Activated gamma-delta T cell treated with anti-CD3 and anti-CD28 coated beads, Interleukin-2, amount 50 U/mL, for 16 hours (primary cell): ENCODE data around the gene MED23.

Experiments
- DNase-seq: peaks from one replicate; pipeline ENCODE4 v3.0.0-alpha.2; 2020; ENCODE audit warnings: low read depth

The MED23 gene

DNA sequence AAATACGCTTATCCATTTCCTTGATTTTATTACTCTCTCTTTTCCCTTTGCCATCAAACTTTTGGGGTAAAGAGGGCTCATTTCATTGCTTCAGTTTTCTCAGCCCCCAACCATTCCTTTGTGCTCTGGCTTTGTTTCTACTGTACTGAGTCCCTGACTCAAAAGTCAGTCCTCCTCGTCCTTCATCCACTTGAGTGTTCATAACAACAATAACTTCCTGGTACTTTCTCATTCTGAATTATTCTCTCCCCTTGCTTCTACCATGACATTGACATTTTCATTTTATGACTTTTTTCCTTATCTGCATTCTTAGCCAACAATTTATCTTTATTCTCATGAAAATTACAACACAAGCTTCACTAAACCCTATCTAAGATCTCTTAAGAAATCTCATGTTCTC, 10.0 kb upstream of the MED23 start:
- DNase-seq: no peak

- DNase-seq: no peak
Measured at GRCh38 chr6:131636880-131637792, 9.1 kb upstream of the MED23 start, which contains the start of gene ENPP3. Gene ENPP3, plus strand, starts transcription at chr6:131637302. Its CDS starts 83 bp downstream, at chr6:131637385.

DNA sequence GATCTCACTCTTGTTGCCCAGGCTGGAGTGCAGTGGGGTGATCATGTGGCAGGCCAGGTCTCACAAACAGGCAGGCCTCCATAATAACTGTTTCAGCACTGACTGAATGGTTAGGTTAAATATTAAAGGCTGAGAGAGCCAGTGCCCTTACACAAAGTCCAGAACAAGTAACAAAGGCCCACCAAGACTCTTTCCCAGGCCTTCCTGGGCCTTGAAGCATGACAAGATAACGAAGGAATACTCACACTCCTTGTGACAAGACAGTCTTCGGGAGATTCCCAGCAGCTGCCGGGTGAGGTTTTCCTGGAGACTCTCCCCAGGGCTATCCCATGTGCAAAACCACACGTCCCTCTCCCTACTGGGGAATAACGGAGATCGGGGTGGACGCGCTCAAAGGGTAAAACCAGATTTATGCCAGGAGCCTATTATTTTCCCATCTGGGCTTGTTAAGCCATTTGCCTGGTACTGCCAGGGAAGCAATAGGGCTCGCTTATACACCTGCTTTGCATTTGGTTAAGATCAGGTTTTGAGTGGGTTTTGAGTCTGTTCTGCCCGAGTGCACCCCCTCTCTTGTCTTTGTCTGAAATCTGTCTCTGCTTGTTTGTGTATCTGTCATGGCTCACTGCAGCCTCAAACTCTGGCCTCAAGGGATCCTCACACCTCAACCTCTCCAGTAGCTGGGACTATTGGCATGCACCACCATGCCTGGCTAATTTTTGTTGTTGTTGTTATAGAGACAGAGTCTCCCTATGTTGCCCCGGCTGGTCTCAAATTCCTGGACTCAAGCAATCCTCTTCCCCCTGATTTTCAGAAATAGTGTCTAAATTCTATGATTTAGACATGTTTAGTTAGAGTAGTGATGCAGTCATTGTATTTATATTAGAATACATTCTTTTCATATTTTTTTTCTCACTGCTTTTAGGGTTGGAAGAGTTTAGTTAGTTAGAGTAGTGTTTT, 7.6 kb upstream of the MED23 start:
- DNase-seq: no peak

DNA sequence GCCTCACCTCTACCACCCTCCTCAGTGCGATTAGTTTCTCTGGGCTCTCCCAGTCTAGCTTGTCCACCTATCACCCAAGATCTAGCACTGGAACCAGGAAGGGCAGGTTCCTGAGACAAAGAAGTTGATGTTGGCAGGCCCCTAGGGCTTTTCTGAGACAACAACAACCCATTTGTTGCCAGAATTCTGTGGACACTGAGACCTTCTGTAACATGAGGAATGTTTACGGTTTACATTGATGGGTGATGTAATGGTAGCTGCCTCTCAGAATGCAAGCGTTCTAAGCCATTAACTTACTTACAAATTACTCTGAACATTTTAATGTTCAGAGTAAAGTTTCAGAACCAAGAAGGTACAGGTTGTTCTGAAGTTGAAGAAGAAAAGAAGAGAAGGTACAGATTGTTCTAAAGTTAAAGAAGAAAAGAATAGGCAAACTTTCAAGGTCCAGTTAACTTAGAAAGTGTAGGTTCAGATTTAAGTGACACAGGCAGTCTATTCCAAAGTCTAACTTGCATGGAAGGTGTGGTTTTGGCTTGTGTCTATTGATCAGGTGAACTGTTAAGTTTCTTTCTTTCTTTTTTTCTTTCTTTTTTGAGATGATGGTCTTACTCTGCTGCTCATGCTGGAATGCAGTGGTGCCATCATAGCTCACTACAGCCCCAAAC, 3.7 kb upstream of the MED23 start:
- no peak for DNase-seq

- no peak for DNase-seq
Measured at GRCh38 chr6:131629651-131630050, 1.6 kb upstream of the MED23 start.

- DNase-seq: no peak
Measured at GRCh38 chr6:131628726-131629125, 684 bp upstream of the MED23 start.

DNA sequence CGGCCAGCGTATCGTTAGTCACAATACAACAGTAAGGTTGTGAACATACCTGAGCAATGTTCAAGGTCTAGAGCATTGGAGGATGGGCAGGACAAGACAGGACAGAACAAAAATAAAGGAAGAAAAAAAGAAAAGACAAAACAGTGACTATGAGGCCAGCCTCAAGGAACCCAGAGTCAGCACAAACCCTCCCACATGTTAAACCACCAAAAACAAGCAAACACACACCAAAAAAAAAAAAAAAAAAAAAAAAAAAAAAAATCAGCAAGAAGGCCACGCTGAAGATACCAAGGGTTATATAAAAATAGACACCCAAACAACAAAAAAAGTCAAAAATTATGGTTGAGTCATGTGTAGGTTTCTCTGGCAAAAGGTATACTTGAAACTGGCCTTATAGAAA, 12.8 kb downstream of the MED23 start:
- no peak for DNase-seq

DNA sequence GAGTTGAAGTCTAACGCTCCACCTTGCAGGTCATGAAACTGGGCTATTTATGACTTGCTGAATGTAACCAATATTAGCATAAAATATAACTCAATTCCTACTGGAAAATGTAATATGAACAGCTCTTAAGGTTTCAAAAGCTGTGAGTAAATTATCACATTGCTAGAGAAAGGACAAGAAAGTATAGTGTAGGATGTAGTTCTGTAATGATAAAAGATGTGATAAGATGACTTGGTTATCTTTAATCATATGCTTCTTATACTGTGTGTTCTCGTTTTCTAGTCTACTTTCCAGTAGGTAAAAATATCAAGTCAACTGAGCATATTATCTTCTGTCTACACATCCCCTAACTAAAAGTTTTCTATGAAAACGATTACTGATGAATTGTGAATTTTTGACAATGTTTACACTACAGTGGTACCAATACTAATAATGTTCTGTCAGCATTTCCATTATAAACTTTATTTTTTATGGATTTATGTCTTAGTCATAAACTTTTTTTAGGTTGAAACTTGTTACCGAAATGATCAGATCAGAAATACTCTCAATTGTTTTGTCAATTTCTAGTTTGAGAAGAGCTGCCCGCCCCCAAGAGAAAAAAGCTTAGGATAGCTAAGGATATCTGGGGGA, 14.6 kb downstream of the MED23 start:
- no peak for DNase-seq

- no peak for DNase-seq
Measured at GRCh38 chr6:131602781-131603312, 25.2 kb downstream of the MED23 start.

DNA sequence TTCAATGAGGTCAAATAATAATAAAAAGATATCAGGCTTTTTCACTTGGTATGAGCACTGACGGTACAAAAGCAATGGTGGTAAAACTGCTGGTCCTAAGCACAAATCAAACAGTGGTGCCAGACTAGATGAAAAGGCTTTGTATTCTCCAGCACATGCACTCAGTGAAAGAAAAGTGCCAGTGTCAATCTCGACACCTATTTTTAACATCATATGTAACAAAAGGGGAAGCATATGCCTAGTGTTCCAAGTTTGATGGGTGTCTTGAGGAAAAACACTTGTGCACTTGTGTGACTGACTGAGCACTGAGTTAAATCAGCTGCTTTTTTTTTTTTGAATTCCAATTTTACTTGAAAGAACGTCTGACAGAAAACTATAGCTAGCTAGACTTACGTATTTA, 27.3 kb downstream of the MED23 start:
- no peak for DNase-seq

DNA sequence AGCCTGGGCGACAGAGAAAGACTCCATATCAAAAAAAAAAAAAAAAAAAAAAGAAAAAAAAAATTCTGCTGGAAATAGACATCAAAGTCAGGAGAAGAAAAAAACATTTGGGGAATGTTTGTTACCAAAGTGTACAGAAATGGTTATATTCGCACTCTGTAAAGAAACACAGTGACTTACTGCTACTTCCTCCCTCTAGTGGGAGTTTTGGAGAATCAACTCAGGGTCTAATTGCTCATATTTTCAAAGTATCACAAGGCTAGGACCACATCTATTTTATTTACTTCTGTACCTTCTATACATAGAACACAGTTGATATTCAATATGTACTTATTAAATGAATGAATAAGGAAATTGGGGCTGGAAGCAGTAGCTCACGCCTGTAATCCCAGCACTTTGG, 30.6 kb downstream of the MED23 start:
- no peak for DNase-seq

DNA sequence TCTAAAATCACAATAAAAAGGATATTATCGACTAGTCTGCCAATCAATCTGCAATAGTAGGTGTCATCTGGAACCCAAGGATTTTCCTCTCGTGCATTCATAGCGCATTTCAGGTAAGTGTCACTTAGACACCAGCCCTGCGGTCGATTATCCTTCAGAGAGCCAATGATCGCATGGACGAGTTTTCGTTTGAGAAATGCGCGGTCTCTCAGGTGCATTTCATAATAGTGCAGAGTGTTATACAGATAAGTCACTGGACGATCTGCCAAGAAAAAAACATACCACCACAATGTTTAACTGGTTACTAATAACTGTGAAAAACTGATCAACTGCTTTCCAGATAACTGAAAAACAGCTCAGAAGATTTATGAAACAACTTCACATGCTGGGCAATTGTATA, 34.0 kb downstream of the MED23 start:
- DNase-seq: no peak

GRCh38 chr6:131592935-131593334, 35.1 kb downstream of the MED23 start:
- no peak for DNase-seq

DNA sequence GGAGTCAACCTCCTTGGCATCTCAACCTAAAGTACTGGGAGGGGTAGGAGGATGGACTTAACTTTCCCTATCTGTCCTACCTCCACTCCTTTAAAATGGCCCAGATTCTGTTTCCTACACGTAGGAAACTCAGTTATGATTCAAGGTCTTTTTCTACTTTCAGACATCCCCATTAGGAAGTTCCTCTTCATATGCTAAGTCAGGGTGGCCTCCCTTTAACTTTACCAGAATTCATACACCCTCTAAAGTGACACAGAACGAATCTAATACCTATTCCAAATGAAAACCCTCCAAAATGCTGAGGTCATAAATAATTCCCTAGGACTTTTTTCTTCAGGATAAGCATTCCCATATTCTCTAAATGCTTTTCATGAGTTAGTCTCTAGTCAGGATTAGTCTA, 39.4 kb downstream of the MED23 start:
- DNase-seq: no peak

GRCh38 chr6:131587909-131588308, 40.1 kb downstream of the MED23 start:
- no peak for DNase-seq

DNA sequence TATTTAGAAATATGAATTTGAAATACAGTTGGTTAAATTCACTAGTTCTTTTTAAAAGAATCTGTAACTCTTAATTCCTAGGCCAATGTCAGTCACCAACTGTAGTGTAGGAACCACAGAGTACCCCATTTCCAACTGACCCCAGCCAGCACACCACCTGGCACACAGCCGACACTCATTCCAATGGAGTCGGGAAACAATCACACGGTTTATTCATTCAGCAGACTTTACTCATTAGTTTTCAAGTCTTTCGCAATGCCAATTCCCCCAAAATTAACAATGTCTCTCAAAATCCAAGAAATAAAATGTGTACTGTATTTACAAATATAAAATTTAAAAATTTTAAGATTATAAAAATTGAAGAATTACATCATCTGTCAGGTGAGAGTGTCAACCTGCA, 41.5 kb downstream of the MED23 start:
- no peak for DNase-seq

GRCh38 chr6:131581523-131581922, 46.5 kb downstream of the MED23 start:
- DNase-seq: no peak

GRCh38 chr6:131575834-131576478, 52.1 kb downstream of the MED23 start:
- DNase-seq: no peak

GRCh38 chr6:131574686-131575085, 53.4 kb downstream of the MED23 start:
- DNase-seq: no peak

DNA sequence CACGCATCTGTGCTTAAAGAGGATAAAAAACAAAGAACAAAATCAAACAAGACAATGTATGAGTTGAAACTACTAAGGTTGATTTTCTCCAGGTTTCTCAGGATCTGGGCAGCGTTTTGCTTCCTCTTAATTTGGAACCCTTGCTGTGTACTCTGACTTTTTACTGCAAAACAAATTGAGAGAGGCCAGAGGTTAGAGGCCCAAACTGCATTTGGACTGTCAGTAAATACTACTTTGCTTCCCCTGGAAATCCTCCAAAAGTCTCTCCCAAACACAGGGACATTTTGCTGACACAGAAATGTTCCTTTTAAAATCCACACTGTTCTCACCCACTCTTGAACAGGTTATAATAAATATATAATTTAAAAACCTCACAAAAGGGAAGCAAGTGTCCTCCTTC, 53.9 kb downstream of the MED23 start:
- no peak for DNase-seq
